A673 (cell line): Measurements from ENCODE around the gene PBRM1.

ENCODE experiments used
- CTCF ChIP-seq: fragments of 300-800, 200-600 bp; sonication (generic); conservative IDR thresholded peaks from 2 replicates; pipeline ENCODE4 v1.5.1; 2017; ENCODE audit warnings: low read depth, mild to moderate bottlenecking, antibody characterized with exemption, low read length, moderate library complexity, mixed read lengths
- EZH2 ChIP-seq: fragments of 200-600 bp; sonication (generic); IDR thresholded peaks from 2 replicates; pipeline ENCODE4 v1.6.1; 2017; ENCODE audit warnings: borderline replicate concordance, low read depth, mild to moderate bottlenecking, mixed read lengths, antibody characterized with exemption, low read length; ENCODE audit not compliant: poor library complexity, severe bottlenecking

GRCh38 chr3:52574056-52574965 lies 111.4 kb downstream of the PBRM1 start:
- TF ChIP-seq CTCF (no peak), EZH2 (no peak)
